GM19372 (cell line): ENCODE measurements around the gene CREB1.

Experiments used
- ATAC-seq: cut with Tn5 transposase; IDR thresholded peaks from one replicate; pipeline ENCODE4 v1.9.1; 2021; ENCODE audit warnings: mild to moderate bottlenecking, low read depth, moderate library complexity; ENCODE audit not compliant: unreplicated experiment

Gene CREB1

DNA sequence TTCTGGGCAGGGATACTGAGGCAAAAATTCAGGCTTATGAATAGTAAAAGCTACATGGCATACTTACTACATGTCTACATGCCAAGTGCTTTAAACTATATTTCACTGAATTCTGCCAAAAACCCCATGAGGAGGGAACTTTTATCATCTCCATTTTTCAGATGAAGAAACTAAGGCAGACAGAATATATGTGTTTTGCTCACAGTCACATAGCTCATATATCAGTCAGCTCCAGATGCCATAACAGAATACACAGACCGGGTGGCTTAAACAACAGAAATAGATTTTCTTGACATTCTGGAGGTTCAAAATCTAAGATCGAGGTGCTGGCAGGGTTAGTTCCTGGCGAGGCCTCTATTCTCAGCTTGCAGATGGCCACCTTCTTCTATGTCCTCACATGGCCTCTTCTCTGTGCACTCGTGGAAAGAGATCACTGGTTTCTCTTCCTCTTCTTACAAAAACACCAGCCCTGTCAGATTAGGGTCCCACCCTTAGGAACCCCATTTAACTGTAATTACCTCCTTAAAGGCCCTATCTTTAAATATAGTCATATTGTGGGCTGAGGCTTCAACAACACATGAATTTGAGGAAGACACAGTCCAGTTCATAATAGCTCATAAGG is 27.1 kb upstream of the CREB1 start:
- peak; percentile 68 for ATAC-seq

DNA sequence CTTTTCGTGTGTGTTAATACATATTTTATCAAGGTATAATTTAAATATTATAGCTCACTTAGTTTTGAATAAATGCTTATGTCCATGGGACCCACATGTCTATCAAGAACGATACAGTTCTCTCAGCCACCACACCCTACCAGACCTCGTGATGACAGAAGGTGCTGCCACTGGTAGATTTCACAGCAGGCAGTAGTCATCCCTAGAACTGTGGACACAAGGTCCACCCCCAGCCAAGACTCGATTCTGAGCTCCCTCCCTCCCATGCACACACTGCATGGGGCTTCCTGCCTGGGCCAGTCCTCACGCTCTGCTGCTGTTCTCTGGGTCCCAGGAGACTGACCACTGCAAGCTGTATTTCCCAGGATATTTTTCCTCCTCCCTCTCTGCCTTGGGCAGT is 26.5 kb upstream of the CREB1 start:
- peak; percentile 60 for ATAC-seq

DNA sequence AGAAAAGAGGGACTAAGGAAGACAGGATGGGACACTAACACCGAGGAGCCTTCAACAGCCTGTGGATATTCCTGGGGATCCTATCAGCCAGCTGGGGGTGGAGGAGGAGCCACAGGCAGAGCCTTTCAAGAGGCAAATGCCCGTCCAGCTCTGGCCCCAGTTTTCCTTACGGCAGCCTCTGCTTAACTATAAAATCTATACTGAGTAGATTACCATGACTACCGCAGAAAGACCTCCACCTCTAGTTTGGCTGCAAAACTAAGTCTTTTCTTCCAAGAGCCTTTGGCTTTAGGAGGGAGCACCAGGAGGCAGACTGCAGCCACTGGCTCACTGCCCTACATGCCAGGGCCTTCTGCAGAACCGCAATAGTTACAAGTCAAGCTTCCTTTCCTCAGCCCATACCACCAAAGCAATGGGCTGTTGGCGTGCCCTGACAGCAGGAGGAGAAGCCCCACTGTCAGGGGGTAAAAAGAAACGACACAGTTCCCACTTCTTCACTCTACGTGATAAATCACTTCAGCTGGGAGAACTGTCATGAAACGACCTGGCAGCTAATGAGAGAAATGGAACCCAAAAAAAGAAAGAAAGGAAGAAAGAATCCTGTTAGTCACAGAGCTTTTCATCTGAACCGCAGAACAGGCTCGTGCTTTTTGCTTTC is 25.1 kb upstream of the CREB1 start:
- ATAC-seq, result no peak

DNA sequence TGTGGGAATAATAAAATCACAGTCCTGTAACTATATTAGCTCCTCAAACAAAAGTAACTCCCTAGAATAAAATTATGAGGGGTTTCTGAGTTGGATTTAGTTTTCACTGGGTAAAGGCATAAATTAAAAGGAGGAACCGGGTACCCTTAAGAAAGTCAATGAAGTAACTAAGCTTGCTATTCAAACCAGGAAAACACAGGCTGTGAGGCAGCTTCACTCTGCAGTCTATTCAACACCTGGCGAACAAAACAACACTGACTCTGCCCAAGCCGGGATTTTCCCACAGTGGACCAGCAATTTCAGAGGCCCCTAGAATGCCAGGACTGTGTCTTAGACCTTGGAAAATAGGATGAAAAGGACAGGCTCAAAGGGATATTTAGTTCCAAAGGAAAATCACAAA is 24.6 kb upstream of the CREB1 start:
- no peak for ATAC-seq

DNA sequence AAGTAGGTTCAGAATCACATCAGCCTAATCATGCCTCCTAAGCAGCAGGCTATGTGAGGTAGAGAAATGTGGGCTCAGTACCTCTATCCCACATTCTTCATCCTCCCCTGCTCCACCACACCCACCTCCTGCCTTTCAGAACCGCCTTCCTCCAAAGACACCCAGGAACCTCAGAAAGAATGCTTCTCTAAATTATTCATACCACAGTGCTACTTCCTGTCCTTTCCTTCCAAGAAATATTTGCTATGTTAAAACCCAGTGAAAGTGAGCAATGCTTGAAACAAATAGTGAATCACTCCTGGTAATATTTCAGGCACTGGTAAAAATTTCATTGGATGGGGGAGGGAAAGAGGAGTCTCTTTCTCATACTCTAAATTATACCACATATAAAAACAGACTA is 24.0 kb upstream of the CREB1 start:
- ATAC-seq, result no peak

DNA sequence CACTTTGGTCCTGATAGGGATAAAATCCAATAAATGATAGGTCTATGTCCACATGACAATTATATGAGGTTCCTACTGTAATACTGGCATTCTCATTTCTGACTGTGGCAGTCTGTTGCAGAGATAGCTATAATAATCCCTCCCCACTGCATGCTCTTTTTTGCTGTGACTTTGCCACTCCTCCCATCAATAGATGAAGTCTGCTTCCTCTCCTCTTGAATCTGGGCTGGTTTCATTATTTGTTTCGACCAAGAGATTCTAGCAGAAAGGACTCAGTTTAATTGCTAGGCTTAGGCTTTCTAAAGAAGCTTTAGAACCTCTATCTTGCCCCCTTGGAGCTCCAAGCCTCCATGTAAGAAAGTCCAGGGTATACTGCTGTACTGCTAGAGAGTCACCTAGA is 23.3 kb upstream of the CREB1 start:
- ATAC-seq, result no peak

DNA sequence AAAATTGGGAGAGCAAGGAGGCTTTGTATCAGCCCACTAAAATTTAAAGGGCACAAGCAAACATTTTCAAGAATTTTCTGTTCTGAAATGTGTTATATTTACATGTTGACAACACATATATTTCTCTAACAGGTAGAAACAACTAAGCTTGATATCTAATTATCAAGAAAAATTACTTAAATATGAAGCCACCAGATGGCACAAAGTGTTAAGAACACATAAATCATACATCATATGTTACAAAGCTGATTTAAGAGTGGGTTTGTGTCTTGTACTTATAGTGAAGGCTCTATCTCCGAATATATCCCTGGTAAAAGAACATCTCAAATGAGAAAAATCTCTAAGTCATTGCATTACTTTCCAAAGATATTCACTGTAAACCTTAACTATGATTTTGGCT is 19.6 kb upstream of the CREB1 start:
- ATAC-seq, result no peak

DNA sequence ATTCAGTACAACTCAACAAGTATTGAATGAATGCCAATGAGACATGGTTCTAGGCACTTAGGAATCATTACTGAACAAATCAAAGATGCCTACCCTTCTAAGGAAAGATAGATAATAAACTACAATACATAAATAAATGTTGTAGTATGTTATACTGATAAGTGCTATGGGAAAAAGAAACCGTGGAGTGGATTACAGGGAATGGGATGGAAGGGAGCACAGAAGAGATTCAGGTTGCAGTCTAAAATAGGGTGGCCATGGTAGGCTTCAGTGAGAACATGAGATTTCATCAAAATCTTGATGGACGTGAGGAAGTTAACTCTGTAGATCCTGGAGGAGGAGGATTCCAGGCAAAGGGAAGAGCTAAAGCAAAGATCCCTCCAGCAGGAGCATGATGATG is 17.9 kb upstream of the CREB1 start:
- ATAC-seq, result no peak

DNA sequence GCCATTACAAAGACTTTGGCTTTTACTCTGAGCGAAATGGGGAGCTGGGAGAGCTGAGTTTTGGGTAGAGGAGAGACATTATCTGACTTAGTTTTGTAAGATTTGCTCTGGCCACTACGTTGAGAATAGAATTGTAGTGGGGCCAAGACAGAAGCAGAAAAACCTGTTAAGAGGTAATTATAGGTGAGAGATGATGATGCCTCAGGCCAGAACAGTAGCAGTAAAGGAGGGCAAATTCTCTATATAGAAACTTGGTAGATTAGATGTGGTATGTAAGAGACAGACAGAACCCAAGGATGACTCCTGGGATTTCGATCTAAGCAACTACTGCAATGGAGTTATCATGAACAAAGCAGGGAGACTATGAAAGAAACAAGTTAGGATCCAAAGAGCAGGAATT is 17.4 kb upstream of the CREB1 start:
- no peak for ATAC-seq

DNA sequence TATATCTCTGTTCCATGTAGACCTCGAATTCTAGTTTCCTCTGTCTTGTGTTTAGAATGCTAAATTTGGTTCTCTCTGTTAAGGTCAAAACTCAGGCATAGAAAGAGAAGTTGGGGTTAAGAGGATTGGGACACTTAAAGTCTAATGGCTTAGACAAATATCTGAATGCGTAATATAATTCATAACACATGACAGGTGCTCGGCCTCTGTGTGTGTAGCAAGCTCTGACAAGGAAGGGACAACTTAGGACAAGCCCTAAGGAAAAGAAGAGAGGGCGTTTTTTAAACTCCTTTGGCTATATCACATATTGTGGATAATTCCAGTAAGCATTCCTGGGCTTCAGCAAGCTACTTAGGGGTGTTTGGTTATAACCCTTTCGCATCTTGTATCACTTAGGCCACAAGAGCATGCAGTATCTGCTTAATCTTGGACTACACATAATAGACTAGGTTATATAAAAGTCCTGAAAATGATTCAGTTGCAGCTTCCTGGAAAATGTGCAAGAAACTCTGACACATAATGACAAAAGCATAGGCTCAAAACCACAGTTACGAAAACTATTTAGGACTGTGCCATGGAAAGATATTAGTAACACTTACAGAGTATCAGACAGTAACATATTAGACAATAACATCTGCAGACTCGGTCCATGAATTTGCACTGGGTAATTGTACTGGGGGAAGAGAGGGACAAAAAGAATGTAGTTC is 16.1 kb upstream of the CREB1 start:
- no peak for ATAC-seq

DNA sequence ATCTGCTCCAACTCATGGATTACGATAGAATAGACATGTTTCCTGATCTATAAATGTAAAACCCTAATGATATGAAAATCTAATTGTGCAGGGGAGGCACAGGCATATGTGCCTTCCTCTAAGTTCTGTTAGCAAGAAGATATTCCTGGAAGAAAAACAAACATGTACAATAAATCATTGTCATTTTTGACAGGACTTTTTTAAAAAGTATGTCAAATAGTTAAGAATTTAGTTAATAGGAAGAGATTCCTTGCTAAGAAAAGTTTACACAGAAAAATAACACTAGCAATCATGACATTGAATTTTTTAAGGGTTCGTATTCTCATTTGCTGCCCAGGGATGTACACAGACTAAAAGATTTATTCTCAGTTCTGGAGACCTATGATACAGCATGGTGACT is 15.3 kb upstream of the CREB1 start:
- no peak for ATAC-seq

DNA sequence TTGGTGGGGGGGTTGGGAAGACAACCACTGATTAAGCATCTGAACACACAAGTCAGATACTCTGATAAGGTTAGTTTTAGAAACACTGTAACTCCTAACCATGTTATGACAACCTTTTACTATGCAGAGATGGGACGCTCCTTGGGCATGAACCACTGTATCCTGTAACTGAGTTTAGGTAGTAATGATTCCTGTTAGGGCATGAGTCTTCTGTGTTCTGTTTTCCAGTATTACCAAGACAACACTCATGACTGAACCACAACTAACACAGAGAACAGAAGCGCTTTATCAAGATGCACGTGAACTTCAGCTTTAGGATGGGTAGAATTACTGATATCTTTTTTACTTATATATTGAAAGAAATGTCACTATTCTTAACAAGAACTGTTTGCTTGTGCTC is 14.1 kb upstream of the CREB1 start:
- ATAC-seq, result no peak

DNA sequence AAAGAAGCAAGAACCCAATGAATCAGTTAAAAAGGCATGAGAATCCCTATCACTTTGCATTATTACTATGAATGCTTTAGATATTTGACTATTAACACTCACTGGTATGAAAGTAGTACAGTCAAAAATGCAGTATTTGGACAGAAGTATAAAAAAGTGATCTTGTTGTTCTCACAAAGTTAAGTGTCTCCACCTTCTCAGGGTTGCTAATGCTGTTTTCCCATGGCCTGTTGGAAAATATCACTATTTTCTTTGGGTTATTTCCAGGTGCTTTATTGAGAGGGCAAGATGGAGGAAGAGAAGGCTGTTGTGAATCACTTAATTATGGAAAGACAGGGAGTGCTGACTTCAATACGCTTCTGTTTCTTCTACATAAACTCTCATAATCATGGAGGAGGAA is 13.6 kb upstream of the CREB1 start:
- ATAC-seq, result no peak

DNA sequence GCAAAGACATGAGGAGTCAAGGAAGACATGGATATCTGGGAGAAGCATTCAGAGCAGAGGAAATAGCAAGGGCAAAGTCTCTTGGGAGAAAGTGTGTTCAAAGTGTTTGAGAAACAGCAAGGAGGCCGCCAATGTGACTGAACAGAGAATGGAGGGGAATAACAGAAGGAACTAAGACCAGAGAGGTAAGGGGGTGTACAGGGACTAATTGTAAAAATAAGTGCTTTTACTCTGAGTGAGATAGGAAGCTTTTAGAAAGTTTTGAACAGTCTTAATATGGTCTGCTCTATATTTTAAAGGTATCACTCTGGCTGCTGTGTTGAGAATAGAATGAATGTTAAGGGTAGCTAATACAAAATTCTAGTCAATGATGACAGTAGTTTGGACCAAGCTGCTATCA is 6.8 kb upstream of the CREB1 start:
- no peak for ATAC-seq

DNA sequence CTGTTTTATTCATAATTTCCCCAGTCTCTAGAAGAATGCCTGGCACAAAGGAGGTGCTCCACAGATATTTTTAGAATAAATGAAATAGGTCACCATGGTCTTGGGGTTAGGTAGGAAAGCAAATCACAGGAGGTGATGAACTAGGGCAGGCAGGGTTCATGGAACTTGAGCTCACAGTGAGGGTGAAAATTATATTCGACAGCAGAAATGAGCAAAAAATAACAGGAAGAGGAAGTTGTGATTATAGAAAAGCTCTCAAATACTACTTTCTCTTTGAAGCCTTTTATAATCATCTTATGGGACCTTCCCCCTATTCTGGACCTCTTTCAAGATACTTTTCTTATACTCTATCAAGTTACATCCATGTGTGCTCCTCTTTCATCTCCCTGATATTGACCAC is 4.5 kb upstream of the CREB1 start:
- ATAC-seq, result no peak

DNA sequence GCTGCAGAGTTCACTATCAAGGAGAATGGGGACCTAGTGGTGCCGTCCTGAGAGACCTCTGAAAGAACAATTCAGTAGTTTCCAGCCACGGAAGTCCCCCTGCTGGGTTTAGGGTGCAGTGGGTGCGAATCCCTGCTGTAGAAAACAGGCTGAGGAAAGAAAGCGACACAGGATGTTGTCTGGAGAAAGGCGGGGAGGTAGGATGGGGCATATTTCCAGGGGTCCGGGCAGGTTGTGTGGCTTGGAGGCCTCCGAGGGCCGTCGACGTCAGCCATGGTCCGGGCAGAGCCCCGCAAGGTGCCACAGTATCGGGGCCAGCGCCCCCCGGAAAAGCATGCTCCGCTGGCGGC is 807 bp upstream of the CREB1 start:
- peak; percentile 10 for ATAC-seq

DNA sequence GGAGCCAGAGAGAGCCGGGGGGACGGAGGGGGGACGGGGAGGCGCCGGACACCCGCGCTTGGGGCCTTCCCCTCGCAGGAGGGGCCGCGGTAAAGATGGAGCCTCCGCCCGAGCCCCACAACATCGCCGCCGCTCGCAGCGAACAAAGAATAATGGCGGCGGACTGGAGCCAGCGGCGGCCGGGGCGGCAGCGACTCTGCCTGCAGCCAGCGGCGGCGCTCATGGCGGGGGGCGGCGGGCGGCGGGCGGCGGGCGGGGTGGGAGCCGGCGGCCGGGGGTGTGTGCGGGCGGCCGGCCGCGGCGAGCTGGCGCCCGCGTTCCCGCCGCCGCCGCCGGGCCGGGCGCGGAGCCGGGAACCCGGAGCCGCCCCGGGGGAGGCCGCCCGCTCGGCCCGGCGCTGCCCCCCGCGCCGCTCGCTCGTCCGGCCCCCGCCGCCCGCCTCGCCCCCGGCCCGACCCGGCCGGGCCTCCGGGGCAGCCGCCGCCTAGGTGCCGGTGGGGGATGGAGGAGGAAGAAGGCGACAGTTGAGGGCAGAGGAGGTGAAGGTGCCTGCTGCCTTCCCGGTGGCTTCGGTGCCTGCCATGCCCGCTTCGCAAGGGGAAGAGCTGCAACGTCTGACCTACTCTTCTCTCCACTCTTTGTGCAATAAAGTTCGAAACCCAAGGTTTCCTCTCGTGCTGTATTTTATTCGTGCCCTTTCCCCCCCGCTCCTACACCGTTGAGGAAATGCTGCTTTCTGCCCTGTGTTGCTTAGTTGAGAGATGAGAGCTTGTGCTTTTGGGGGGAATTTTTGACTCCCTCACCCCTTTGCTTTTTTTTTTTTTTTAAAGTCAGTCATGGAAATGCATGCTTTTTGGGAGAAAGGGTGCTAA is 634 bp downstream of the CREB1 start:
- ATAC-seq, result no peak

DNA sequence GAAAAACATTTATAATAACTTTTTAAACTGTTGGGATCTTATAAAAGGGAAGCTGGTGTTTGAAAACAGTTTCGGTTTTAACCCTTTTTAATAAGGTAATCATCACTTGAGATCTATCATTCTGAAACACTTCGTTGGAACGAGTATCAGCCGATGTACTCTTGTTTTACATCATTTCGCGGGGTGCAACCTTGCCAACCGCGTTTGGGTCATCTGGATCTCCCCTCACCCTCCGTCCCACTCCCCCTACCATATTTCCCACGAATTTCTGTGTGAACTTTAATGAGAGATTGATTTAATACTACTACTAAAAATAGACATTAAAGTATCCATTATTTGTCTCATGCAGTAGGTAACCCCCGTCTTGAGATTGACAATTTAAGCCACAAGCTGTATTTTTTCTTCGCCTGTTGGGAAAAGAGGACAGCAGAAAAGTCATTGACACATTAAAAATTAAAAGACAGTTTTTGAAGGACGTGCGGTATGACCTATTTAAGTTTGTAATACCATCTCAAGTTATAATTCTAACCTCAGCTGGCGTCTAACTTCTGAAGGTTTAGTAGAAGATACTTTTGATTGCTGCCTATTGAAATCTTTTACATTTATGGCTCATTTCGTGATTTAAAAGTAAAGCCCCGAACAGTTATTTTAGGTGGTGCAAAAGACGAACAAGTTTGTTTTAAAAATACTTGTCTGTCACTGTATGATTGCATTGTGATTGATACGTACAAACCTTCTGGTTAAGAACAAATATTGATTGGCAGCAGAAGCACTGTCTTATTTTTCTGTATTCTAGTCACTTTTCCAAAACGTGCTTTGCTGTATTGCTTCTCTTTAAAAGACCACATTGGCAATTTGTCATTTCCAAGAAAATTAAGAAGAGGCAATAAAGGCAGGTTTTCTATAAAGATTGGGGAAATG is 1.5 kb downstream of the CREB1 start:
- ATAC-seq, result no peak

DNA sequence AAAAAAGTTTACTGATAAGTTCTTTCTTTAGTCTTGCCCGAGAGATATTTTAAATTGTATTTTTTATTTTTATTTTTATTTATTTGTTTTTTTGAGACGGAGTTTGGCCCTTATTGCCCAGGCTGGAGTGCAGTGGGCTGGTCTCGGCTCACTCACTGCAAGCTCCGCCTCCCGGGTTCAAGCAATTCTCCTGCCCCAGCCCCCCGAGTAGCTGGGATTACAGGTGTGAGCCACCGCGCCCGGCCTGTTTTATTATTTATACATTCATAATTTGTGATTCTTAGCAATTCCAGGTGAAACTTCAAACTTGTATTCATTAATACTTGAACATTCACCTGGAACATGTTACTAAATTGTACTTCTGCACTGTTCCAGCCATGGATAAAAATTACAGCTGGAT is 2.9 kb downstream of the CREB1 start:
- ATAC-seq, result no peak

DNA sequence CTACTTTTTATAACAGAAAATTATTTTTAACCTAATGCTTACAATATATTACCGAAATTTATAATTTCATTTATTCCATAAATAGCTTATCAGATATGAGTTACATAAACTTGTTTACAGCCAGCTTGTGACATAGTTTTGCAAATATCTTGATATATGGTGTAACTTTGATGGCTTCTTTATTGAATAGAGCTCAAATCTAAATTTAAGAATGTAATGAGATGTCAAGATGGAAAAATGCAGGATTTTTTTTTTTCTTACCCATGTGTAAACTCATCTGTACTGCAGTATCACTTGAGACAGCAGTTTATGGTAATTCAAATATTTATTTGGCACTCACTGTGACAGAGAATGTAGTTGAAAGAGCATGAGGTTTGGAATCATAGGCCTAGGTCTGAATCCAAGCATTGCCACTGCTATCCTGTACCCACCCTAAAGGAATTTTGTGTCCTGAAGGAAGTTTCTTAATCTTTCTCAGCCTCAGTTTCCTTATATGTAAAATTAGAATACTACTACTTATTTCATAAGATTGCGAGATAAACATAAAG is 3.8 kb downstream of the CREB1 start:
- ATAC-seq, result no peak
